RKO (cell line): ENCODE data around the gene TSHZ3.

Experiments
- DNase-seq: peaks from one replicate; pipeline ENCODE4 v3.0.0-alpha.2; 2016; ENCODE audit warnings: low spot score

The TSHZ3 gene

DNA sequence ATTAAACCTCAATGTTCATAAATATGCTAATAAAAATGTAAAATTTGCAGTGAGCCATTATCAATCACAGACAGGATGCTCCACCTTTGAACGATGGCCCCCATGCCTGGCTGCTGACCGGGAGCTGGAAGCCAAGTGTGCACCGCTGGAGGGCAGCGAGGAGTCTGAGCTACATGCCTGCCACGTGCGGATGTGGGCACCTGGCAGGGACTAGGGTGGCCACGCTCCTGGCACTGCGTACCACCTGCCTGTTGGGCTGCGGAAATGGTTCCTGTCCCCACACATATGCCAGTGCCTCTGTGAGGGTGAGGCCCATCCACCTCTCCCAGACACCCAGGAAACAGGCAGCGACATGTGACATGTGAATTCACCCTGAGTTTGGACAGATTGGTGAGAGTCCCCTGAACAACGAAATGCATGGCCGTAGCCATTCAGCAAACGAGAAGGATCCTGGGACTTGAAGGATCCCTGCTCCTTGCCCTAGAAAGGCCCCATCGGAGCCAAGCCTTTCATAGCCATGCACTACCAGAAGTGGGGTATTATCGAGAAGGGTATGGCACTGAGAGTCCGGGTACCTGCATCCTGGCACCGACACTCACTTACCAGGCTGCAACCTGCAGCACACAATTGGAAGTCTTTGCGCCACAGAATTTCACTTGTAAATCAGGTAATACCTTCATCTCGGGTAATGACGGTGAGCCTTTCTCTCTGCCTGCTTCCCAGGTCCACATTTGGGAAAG, 35.8 kb downstream of the TSHZ3 start:
- no peak for DNase-seq

DNA sequence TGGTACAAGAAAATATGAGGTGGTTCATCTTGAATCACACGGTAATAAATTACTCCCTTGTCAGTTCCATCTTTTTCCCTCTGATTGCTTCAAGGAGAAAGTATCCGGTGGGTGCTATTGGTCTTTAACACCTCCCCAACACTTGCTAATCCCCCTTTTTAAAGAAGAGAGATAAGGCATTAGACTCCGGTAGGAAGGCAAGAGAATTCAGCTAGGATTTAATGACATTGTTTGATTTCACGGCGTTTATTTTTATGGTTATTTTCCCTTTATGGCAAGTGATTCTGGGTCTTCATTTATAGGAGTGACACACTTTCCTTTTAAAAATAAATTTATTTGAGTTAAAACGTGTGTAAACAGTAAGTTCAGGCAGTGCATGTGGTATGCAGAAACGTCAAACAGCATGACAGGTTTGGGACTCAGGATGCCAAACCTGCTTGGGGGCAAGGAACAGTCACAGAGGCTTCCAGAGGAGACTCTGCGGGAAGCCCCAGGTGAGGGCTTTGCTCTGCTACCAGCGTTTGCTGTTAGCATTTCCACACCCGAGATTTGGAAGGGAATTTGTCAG, 36.5 kb downstream of the TSHZ3 start:
- DNase-seq, result no peak

DNA sequence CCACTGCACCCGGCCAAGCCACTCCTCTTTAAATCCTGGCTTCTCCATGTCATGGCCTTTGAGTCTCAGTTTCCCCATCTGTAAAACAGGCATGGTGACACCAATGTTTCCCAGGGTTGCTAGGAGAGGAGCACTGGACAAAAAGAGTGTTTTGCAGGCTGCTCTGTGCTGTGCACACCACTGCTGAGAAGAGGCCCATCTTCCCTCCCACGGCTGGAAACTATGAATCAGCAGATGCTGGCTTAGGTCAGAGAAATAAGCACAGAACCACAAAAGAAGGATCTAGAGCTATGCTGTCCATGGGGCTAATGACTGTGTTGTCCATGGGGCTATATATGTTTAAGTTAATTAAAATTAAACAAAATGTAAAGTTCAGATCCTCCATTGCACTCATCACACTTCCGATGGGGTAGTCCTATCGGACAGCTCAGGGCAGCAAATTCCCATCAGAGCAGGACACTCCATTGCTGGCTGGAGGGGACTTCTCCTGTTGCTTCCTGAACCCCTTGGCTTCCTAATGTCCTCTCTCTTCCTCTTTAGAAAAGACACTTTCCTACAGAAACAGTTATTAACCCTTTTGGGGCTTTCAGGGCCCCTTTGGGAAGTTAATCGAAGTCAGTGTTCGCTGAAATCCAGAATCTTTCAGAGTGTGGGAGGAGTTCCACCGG, 37.1 kb downstream of the TSHZ3 start:
- DNase-seq, result peak; percentile 21

DNA sequence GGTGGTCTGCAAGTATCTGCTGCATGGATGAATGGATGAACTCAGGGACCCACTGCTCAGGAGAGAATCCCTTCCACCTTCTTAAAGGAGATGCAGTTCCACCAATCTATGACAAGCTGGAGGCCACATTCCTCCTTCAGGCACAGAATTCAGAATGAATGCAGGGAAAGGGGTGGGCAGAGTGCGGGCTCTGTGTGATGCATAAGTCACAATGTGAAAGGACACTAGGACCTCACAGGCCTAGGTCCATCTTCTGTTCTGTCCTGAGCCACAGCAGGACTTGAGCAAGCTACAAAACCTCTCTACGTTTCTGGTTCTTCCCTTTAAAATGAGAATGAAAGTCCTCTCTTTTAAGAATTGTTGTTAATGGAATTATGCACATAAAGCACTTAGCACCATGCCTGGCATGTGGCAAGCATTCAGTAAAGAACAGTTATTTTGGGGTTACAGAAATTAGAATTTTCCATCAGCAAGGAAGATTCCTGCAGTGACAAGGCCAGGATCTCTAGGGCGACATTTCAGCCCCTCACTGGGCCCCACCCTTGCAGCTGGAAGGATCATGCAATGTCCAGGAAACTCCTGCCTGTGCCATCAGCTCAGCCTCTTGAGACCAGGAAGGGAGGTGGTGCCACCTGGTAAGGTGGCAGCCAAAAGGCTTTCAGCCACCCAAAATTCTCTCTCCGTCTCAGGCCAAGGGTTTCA, 38.7 kb downstream of the TSHZ3 start:
- no peak for DNase-seq

DNA sequence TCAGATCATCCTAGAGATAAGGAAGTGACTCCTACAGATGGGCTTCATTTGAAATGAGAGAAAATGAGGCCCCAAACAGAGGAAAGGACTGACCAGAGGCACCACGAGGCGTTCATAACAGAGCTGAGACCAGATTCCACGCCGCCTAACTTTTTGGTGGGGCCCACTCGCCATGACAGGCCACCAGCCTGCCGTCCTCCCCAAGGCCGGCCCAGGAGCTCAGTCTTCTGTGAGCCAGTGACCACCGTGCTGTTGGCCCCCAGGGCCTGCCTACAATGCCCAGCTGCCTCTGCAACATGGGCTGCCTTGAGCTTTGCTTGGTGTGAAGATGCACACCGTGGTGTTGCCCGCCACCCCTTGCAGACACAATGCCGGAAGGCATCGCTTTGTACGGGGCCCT, 40.5 kb downstream of the TSHZ3 start:
- DNase-seq, result no peak

DNA sequence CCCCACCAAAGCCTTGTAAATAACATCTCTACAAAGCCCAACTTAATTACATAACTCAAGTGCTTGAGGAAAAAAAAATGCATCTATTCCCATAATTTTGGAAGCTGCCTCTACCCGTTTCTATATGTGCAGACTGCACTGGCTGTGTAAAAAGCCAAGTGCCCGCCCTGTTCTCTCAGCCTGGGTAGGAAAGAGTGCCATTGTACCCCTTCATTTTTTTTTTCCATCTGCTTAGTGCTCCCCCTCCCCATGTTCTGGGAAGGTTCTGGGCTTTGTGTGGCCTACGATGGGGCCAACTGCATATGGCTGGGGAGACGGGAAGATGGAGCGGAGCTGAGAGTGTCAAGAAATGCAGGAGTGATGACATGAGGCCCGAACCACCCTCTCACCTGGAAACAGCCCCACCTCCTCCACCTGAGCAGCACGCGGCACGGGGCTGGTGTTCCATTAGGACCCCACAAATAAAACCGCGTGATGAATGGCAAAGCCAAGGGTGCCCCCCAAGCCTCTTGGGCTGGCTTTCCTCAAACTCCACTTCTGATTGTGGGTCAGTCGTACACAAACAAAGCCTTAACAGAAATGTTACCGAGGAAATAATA, 42.1 kb downstream of the TSHZ3 start:
- DNase-seq, result no peak

DNA sequence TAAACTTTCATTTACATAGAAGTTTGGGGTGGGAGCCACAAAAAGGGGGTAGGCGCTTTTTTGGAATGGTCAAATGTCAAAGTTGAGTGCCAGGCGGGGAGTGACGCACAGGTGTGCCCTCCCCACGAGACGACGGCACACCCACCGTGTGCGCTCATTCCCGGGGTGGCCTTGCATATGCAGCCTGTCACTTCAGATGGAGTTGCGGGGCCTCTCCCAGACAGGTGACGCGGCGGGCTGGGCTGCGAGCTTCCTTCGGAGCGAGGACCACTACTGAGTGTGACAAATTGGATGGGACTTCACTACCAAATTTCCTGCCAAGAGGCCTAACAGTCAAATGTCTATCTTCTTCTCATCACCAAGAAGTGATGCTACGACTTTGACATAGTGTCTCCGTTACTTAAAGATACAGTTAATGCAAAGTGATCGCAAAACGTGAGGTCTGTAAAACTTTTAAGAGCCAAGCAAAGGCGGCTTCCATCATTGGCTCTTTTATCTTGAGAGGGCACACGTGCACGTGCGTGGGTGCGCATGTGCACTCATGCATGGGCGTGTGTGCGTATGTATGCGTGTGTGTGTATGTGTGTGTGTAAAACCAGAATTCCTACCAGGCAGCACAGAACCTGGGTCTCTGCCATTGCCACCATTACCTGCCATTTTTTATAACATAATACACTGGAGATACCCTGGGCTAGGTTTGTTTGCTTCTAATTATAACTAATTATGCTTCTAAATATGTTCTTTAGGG, 43.1 kb downstream of the TSHZ3 start:
- DNase-seq, result no peak

DNA sequence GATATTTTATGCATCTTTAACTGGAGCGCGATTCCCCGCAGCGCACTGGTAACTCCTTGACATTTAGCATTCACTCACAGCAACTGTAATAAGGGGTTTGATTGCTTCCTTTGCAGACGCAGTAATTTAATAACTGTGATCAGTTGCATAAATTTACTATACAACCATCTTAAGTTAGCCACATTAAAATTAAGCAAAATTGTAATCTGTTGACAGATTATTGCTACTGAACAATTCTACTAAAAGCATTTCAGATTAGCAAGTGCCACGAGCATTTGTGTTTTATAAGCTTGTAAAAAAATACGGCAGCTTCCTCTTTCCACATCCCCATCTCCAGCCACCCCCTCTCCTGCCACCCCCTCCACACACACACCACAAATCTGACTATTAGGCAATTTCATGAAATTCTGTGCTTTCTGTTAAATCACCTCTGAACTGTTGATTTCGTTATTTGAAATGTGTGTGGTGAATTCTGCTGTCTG, 44.4 kb downstream of the TSHZ3 start:
- no peak for DNase-seq

DNA sequence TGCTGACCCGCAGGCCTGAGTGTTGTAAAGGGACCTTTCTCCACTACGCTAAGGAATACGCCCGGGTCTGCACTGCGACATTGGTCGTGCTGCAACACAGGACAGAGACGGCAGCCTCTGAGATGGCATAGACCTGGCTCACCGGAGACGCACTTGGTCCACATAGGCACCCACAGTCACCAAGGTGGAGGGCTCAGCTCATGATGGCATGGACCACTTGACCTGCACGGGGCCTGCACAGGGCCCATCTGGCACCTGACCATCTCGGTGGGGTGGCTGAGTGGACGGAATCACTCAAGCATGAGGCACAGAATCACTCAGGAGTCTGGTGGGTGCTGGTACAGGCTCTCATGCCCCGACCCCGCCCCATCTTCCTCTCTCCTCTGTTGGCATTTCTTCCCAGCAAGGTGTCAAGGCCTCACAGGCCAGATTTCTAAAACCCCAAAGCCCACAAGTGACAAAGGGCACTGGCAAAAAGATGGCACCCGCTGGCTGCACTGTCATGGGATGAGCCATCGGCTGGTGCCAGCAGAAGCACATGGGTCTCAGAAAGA, 45.9 kb downstream of the TSHZ3 start:
- DNase-seq, result no peak

DNA sequence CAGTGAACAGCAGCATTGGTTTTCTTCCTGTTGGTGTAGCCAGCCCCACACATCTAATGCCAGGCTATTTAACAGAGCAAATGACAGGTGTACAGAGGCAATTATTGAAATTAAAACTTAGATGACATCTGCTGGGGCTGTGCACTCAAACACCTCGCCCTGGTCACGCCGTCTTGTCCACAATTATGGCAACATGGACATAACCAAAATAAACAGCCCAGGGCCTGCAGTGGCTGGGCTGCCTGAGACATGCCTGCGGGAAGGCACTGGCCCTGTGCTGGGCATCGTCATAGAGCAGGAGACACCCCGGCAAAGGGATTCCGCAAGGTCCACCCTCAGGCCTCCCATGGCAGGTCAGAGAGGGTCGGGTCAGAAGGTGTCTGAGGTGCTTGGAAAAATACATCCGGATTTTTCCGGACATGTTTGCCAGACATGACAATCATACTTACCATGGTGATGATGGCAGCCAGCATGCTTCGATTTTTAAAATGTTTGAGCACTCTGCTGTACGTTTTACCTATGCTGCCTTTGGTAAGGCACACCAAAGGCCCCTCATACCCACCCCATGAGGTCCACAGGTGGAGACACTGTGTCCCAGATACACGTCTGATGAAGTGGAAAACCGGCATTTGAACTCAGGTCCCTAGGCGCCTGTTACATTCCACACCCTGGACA, 47.8 kb downstream of the TSHZ3 start:
- no peak for DNase-seq

DNA sequence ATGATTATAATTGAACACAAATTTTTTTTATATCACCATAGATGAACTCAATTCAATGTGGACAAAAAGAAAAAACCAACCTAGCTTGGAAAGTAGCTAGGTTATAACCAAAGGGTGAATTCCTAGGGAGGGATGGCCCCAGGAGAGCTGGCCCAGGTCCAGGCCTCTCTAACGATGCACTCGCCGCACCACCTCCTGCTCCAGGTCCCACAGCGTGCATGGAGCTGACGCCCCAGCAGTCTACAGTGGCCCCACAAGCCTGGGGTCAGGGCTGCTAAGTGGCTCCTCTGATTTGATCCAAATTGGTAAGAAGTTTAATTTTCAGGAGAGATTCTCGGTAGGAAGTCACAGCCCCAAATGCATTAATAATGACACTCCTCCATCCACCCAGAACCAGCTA, 48.8 kb downstream of the TSHZ3 start:
- DNase-seq, result no peak

DNA sequence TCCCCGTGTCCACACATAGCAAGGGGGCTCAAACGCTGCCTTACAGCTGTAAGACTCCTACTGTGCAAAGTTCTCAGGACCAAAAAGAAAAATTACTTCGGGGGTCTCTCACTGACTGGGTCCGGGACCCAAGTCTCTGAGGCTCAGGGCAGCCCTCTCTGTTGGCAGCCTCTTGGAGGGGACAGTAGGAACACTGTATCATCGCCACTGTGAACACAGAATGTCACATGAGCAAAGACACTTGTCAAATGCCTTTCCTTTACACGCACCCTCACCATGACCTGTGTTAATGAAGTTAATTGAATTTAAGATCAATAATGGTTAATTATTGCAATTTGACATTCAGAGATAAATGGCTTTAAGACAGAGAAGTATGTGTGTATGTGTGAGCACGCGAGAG, 49.6 kb downstream of the TSHZ3 start:
- no peak for DNase-seq

DNA sequence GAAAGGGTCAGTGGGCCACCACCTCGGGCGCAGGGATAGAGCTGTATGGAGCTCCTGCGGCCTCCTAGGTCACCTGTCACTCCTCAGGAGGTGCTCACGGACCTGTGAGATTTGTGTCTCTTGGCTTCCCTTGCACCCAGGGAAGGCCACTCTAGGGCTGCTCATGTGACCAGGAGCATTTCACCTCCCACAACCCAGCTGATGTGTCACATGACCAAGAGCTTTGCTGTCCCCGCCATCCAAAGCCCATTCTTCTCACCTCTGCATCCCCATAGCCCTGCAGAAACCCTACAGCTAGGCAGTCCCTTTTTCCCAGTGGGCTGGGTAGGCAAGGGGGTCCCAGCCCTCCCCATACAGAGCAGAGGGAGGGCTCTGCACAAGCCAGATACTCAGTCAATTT, 51.2 kb downstream of the TSHZ3 start:
- no peak for DNase-seq

DNA sequence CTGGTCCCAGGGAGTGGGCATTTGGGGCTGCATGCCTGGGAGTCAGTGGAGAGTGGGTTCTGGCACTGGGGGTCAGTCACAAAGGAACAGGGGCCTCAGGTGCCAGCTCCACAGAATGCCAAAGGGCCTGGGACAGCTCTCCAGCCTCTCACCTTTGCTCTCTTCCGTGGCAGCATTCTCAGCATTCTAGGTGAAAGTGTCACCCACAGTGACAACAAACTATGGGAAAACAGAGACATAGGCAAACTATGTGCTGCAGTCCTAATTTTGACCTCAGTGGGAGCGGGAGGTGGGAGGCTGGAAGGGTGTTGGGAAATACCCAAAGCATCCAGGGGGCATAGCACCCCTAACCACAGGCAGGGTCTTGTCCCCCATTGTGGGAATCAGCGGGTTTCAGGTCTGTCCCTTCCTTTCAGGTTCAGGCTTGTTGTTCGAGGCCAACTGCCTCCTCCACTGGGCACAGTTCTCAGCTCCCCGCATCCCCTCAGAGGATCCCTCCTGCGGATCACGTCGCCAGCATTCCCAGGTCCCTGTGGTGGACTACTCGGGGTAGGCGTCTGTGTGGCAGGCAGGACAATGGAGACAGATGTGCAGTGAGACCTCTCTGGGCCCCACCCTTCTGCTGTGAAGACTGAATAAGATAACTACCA, 52.4 kb downstream of the TSHZ3 start:
- DNase-seq, result no peak

DNA sequence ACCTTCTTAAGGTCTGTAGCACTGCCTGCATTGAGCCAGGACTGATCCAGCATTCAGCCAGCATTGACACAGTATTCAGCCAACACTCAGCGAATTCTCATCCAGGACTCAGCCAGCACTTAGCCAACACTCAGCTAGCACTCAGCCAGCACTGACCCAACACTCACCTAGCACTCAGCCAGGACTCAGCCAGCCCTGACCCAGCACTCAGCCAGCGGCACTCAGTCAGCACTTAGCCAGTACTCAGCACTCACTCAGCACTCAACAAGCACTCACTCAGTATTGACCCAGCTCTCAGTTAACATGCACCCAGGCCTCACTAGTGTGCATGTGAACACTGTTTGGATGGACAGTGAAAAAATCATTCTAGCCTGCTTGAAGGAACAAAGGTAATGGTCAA, 55.0 kb downstream of the TSHZ3 start:
- no peak for DNase-seq

DNA sequence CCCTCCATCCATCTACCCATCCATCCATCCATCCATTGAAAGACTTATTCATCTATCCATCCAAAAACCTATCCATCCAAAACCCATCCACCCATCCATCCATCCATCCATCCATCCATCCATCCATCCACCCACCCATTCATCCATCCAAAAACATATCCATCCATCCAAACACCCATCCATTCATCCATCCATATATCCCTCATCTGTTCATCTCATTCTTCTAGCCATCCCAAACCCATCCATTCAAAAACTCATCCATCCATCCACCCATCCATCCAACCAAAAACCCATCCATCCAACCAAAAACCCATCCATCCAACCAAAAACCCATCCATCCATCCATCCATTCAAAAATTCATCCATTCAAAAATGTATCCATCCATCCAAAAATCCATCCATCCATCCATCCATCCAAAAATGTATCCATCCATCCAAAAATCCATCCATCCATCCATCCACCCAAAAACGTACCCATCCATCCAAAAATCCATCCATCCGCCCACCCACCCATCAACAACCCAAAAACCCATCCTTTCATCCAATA, 56.5 kb downstream of the TSHZ3 start:
- no peak for DNase-seq

DNA sequence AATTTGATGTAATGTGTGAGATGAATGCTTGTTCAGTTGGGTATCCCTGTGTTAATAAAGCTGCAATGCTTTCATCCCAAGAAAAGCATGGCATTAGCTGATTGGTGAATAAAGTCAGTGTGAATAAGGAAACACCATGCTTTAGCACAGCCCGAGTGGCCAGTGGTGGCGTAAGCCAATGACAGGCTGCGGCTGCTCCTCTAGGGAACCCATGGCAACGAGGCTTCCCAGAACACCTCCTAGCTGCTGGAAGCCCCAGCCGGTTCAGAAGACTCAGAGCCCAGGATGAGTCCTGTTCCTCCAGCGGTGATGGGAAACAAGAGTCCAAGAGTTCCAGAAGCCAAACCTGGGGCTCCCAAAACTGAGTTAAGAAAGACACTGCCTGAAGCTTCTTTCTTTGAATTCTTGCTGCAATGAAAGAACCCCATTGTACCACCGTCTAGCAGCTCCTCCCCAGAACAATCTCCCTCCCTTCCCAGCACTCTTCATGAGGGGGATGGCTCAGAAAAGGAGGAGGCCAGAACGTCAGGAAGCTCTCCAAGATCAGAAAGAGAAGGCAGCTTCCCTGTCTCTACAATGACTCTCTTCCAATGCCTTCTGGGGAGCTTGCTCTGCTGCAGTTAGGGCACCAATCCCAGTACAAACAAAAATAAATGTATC, 58.2 kb downstream of the TSHZ3 start:
- DNase-seq, result no peak

DNA sequence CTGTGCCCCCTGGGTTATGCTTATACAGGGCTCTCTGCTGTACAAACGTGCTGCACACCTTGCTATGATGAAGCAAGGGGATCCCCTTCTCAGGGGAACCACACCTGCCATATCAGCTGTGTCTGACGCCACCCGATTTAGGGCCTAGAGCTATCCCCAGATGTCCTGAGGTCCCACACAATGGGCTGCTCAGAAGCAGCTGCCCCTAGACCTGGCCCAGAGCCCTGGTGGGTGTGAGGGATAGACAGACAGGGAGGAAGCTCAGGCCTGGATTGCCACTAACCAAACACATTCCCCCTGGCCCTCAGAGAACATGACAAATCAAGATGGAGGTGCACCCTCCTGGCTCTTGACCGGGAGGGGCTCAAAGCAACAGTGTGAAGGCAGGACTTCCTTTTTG, 59.3 kb downstream of the TSHZ3 start:
- no peak for DNase-seq

DNA sequence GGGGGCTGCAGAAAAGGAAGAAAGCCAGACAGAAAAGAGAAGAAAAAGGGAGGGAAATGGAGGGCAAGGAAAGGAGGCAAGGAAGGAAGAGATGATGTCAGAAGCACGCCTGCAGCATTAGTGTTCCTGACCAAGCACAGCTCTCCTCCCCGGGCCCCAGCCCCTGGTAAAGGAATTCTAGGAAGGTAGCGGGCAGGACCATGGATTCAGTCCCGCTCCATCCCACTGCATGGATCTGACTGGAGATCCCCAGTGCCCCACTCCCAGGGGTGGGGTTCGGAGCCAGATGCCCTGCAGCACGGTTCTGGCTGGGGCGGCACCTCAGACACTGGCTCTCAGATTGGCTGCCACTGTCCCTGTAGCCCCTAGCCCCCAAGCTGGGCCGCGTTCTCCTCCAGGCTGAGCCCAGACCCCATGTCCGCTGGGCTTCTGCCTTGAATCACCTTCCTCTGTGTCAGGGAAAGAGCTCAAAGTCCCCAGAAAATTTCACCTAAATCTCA, 59.8 kb downstream of the TSHZ3 start:
- DNase-seq, result no peak
